ENCODE results near the gene PHKB.
"Not testable (repeated sequence)": the region's sequence is repeated elsewhere in the genome, so short reads cannot be mapped to it uniquely, and the experiment has no call there.

PHKB gene

DNA sequence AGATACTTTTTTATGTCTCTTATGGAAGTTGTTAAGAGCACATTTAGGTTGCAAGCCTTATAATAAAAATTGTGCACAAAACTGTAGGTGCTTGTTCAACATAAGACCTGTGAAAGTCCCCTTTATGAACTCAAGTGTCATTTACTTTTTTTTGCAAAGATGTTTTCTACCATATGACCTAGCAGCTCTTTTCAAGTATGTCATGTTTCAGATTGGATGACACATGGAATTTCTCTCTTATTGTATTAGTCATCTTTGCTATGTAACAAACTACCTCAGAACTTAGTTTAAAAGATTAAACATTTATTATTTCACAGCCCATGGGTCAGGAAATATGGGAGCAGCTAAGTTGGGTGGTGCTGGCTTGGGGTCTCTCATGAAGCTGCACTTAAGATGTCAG, 57.9 kb downstream of the PHKB start:
- DNase-seq, result no peak

DNA sequence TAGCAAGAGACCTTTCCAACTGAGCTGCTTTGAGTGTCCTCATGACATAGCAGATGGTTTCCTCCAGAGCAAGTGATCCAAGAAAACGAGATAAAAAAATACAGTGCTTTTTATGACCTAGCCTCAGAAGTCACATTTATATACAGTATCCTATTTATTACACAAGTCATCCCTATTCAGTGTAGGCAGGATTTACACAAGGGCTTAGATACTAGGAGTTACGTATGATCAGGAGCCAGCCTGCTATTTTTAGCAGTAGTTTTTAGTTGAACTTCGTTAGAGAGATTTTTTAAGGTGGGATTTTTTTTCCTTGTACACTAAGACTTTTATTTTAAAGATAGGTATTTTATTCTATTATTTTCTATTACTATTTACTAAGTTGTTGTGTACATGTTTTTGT, 58.4 kb downstream of the PHKB start:
- no peak for DNase-seq

DNA sequence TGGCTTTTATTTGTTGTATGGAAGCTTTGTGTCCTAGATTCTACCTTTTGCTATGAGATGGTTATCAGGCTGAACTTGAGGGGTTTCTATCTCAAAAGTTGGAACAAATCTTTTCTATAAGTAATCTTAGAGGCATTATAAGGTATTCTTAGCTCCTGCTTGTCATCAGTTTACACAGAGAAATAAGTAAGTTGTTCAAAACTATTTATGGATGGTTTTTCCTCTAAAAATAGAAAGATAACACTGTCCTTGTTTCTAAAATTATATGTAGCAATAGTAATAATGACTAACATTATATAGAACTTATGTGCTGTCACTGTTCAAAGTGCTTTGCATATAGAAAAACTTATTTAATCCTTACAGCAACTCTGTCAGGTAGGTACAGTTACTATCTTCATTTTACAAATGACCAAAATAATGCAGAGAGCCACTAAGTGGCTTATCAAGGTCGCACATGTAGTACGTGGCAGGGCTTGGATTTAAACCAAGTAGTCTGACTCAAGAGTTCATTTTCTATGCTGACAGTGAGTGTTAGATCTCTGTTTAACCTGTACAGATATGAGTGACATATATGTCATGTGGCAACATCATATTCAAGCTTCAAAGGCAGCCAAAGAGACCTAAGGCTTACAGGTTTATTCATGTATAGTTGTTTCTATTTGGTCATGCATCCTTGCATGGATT, 59.0 kb downstream of the PHKB start:
- no peak for DNase-seq

GRCh38 chr16:47523342-47524006, 62.3 kb downstream of the PHKB start:
- peak; percentile 77 for DNase-seq

- no peak for DNase-seq
These were observed 62.9 kb downstream of the PHKB start for GRCh38 chr16:47524007-47524405.

DNA sequence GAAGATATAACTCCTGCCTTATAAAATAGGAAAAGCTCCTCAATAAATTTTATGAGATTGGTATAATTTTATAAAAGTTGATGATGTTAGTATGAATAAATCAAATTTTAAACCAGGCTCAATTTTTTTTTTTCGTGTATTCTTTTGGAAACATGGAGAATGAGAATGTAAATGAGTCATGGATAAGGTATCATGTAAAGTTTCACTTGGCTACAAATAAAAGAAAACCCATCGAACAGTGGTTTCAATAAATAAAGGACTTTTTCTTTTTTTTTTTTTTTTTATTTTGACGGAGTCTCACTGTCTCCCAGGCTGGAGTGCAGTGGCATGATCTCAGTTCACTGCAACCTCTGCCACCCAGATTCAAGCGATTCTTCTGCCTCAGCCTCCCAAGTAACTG, 67.3 kb downstream of the PHKB start:
- DNase-seq, result no peak

DNA sequence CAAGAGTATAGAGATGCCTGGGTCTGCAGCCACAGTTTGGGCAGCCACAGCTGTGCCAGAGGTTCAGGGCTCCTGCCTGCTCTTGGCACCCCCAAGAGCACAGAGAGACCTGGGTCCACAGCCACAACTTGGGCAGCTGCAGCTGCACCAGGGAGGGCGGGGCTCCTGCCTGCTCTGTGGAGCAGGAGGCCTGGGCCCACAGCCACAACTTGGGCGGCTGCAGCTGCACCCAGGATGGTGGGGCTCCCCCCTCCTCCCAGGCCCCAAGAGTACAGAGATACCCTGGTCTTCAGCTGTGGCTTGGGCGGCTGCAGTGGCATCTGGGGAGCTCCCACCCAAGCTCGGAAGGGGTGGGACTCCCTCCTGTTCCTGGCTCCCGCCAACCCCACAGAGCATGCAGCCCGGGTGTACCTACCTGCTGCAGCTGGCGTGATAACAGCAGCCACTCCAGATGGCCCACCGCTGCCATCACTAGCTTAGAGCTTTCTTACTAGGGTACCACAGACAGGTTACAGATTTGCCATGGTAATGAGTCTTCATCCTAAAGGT, 72.7 kb downstream of the PHKB start:
- no peak for DNase-seq

- no peak for DNase-seq
These were observed 77.3 kb downstream of the PHKB start for GRCh38 chr16:47538472-47538871.

- DNase-seq, result not testable (repeated sequence)
These were observed 78.9 kb downstream of the PHKB start for GRCh38 chr16:47539707-47540670.

GRCh38 chr16:47541135-47541534, 80.0 kb downstream of the PHKB start:
- not testable (repeated sequence) for DNase-seq

DNA sequence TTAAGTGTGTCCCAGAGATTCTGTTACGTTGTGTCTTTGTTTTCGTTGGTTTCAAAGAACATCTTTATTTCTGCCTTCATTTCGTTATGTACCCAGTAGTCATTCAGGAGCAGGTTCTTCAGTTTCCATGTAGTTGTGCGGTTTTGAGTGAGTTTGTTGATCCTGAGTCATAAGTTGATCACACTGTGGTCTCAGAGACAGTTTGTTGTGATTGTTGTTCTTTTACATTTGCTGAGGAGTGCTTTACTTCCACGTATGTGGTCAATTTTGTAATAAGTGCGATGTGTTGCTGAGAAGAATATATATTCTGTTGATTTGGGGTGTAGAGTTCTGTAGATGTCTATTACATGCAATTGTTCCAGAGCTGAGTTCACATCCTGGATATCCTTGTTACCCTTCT, 83.1 kb downstream of the PHKB start:
- DNase-seq, result not testable (repeated sequence)

GRCh38 chr16:47551185-47551584, 90.1 kb downstream of the PHKB start:
- DNase-seq, result not testable (repeated sequence)

GRCh38 chr16:47551767-47552166, 90.6 kb downstream of the PHKB start:
- DNase-seq, result not testable (repeated sequence)

- no peak for DNase-seq
These were observed 92.9 kb downstream of the PHKB start for GRCh38 chr16:47553853-47554564.

DNA sequence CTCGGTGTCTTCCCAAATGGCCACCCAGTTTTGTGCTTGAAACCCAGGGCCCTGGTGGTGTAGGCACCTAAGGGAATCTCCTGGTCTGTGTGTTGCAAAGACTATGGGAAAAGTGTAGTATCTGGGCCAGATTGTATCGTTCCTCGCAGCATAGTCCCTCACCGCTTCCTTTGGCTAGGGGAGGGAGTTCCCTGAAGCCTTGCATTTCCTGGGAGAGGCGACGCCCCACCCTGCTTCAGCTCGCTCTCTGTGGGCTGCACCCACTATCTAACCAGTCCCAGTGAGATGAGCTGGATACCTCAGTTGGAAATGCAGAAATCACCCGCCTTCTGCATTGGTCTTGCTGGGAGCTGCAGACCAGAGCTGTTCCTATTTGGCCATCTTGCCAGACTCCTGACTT, 93.5 kb downstream of the PHKB start:
- not testable (repeated sequence) for DNase-seq

DNA sequence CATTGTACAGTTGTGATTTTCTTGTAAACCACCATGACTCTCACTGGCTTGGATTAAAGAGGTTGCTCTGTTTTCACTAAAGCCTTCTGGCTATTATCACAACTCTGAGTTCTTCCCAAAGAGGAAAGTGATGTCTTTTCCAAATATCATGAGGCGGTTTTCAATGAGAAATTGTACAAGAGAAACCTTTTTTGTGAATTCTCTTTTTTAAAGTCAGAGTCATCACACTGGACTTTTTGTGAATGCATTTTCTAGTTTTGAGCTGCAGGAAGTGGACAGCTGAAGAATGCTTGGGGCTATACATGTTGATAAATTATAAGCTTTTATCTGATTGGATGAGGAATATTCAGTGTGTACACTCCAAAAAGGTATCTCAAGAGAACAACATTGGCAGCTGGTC, 100.2 kb downstream of the PHKB start:
- no peak for DNase-seq

DNA sequence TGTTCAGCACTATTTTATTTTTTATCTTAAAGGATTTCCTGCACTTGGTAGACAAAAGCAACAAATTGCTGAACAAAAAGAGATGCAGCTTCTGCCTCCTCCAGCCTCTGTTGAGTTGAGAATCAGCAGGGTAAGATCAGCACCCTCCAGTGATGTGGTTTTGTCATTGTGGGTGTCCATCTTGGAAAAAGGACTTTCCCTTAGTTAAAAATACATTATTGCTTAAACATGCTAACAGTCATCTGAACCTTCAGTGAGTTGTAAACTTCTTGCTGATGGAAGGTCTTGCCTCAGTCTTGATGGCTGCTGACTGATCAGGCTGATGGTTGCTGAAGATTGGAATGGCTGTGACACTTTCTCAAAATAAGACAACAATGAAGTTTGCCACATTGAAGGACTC, 101.2 kb downstream of the PHKB start:
- no peak for DNase-seq

DNA sequence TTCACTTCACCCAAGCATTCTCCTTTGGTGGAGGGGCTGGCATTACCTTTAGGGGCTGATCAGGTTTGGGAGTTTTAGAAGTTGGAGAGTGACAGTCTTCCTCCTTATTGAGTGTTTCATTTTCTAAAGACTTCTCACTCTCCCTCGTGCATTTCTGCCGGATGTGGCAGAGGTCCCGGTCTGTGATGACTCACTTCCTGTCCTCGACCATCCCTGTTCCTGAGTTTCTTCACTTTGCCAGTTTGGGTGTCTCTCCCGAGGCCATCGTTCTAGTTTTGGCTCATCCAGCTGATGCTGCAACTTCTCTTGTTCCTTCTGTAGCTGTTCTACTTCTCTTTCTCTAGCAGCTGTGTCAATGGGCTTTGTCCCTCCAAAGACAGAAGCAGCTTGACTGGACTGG, 104.3 kb downstream of the PHKB start:
- peak; percentile 69 for DNase-seq

GRCh38 chr16:47567321-47567720, 106.2 kb downstream of the PHKB start:
- DNase-seq, result no peak

DNA sequence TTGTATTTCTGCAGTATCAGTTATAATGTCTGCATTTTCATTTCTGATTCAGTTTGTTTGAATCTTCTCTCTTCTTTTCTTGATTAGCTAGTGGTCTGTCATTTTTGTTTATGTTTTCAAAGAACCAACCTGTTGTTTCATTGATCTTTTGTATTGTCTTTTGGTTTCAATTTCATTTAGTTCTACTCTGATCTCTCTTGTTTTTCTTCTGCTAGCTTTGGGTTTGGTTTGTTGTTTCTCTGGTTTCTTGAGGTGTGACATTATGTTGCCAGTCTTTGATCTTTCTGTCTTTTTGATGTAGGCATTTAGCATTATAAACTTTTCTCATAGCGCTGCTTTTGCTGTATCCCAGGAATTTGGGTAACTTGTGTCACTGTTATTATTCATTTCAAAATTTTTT, 107.2 kb downstream of the PHKB start:
- no peak for DNase-seq

DNA sequence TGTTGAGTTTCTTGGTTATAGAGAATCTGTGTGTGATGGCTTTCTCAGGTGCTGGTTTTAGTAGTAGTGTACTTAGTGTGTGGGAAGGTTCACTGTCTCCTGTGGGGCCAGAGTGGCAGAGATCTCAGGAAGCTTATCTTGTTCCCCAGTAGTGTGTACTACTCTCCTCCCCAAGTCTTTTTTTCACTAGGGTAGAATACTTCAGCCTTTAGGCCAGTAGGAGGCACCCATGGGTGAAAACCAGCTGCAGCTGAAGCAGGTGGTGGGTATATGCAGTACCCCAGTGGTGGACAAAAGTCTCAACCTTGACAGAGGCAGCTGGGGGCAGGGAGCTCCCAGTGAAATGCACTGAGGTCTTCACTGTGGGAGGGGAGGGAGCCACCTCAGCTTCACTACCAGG, 109.9 kb downstream of the PHKB start:
- DNase-seq, result no peak

GRCh38 chr16:47571711-47572110, 110.6 kb downstream of the PHKB start:
- DNase-seq, result no peak

All from RPMI8226 (cell line).